Coronary artery (tissue), 2 donors: ENCODE measurements around the gene STAM.

Experiments
- DNase-seq: peaks from one replicate; pipeline ENCODE4 v3.0.0-alpha.2; 2017; ENCODE audit warnings: low spot score
- H3K27ac ChIP-seq, 2 donors: fragments of 200-600 bp; sonication (generic); one replicate each; pipeline ENCODE4 v1.5.1; 2016 to 2019
- H3K4me3 ChIP-seq: fragments of 200-600 bp; sonication (generic); 2 replicates; pipeline ENCODE4 v1.5.1; 2016; ENCODE audit warnings: mild to moderate bottlenecking, moderate library complexity
- CTCF ChIP-seq: fragments of 200-600 bp; sonication (generic); IDR thresholded peaks from one replicate; pipeline ENCODE4 v1.5.1; 2019; ENCODE audit warnings: antibody characterized with exemption

STAM gene

GRCh38 chr10:17652585-17652984 lies 8.6 kb downstream of the STAM start:
- TF ChIP-seq CTCF, result no peak
- Histone ChIP-seq H3K4me3 (no peak overlapping the region), H3K27ac (no peak overlapping the region)
- DNase-seq, result no peak

- no peak for DNase-seq
- Histone ChIP-seq H3K27ac (no peak overlapping the region), H3K4me3 (no peak overlapping the region)
- no peak for TF ChIP-seq CTCF
Measured at GRCh38 chr10:17655009-17655408, 11.1 kb downstream of the STAM start.

- no peak overlapping the region for H3K27ac ChIP-seq
- DNase-seq, result no peak
- TF ChIP-seq CTCF, result no peak
- H3K4me3 ChIP-seq, result no peak overlapping the region
Measured at GRCh38 chr10:17655567-17656146, 11.7 kb downstream of the STAM start.

GRCh38 chr10:17657103-17657500 lies 13.2 kb downstream of the STAM start:
- DNase-seq, result no peak
- Histone ChIP-seq H3K27ac (no peak overlapping the region), H3K4me3 (no peak overlapping the region)
- no peak for TF ChIP-seq CTCF

GRCh38 chr10:17659365-17659764 lies 15.4 kb downstream of the STAM start:
- no peak overlapping the region for H3K4me3 ChIP-seq
- DNase-seq, result no peak
- no peak for TF ChIP-seq CTCF
- no peak overlapping the region for H3K27ac ChIP-seq

GRCh38 chr10:17660921-17661320 lies 17.0 kb downstream of the STAM start:
- no peak for TF ChIP-seq CTCF
- DNase-seq, result no peak
- Histone ChIP-seq H3K27ac (no peak overlapping the region), H3K4me3 (no peak overlapping the region)

- no peak for DNase-seq
- H3K27ac ChIP-seq, result no peak overlapping the region
- H3K4me3 ChIP-seq, result no peak overlapping the region
- TF ChIP-seq CTCF, result no peak
Measured at GRCh38 chr10:17661510-17661909, 17.6 kb downstream of the STAM start.
